ENCODE data around the gene GNAZ.

- TF ChIP-seq CTCF (IDR thresholded peaks at IDR 0.05) (no peak), POLR2A (IDR thresholded peaks at IDR 0.05) (no peak)
Observed at GRCh38 chr22:23110922-23111527, 40.7 kb downstream of the GNAZ start.
